Heart left ventricle (tissue), 16 donors: ENCODE data around the gene RPS6KB2. TPM values are rescaled to one million over a fixed set of nuclear protein-coding genes. Genes with fewer than 3 reads are reported as not detected.
A peak's percentile ranks its signal among the peaks of the same experiment; 100 is the strongest.

Source experiments
- ATAC-seq, 4 donors: fragments of 200-7000 bp; cut with Tn5 transposase; one replicate each; pipeline ENCODE4 v1.9.1; 2020 to 2022; ENCODE audit warnings: moderate library complexity in 4 of 4, mild to moderate bottlenecking in 3 of 4, moderate number of reproducible peaks in 1 of 4
- DNase-seq, 5 donors: peaks; one replicate each; pipeline ENCODE4 v3.0.0-alpha.2; 2020
- H3K27ac ChIP-seq, 12 donors: fragments of 200-600 bp; sonication (generic) in 4 of 12; one replicate each; pipeline versions ENCODE4 v1.5.0 to v1.8.0; 2016 to 2022; ENCODE audit warnings: mild to moderate bottlenecking in 2 of 12
- H3K27me3 ChIP-seq, 9 donors: fragments of 200-600 bp; sonication (generic) in 2 of 9; one replicate each; pipeline versions ENCODE4 v1.5.1 to v1.8.0; 2016 to 2022; ENCODE audit warnings: mild to moderate bottlenecking in 3 of 9
- H3K36me3 ChIP-seq, 9 donors: fragments of 200-600 bp; sonication (generic) in 2 of 9; one replicate each; pipeline versions ENCODE4 v1.5.0 to v1.8.0; 2018 to 2022; ENCODE audit warnings: mild to moderate bottlenecking in 2 of 9
- H3K4me1 ChIP-seq, 12 donors: fragments of 200-600 bp; sonication (generic) in 4 of 12; one replicate each; pipeline versions ENCODE4 v1.5.0 to v1.8.0; 2016 to 2022; ENCODE audit warnings: mild to moderate bottlenecking in 3 of 12
- H3K4me3 ChIP-seq, 12 donors: fragments of 200-600 bp; sonication (generic) in 4 of 12; one replicate each; pipeline versions ENCODE4 v1.5.0 to v1.8.0; 2017 to 2022; ENCODE audit warnings: mild to moderate bottlenecking in 9 of 12, moderate library complexity in 4 of 12
- H3K9me3 ChIP-seq, 12 donors: fragments of 200-600 bp; sonication (generic) in 4 of 12; one replicate each; pipeline versions ENCODE4 v1.5.0 to v1.8.0; 2016 to 2022; ENCODE audit warnings: mild to moderate bottlenecking in 1 of 12
- POLR2A ChIP-seq, 2 donors: fragments of 450-650 bp; IDR thresholded peaks; one replicate each; pipeline ENCODE4 v1.6.1; 2017; ENCODE audit warnings: antibody characterized with exemption in 2 of 2, mild to moderate bottlenecking in 2 of 2, moderate library complexity in 2 of 2
- WGBS, 4 donors: extraction: QIAGEN DNeasy Blood & Tissue Kit in 2 of 4; methylation state at CpG; one replicate each; pipeline versions ENCODE4 v1.1.5 to v1.1.7; 2013 to 2018; 5-methylcytosine and 5-hydroxymethylcytosine counted together
- intact Hi-C, 10 donors: fragments of 100-400 bp; cut with DNase I; formaldehyde crosslinking; loops; one replicate each; pipeline versions ENCODE4 v1.11.1 to v1.14.2; 2022
- polyA plus RNA-seq, 2 donors: library from polyadenylated mRNA; stranded (reverse); fragments of 200-250 nt; gene quantifications; one replicate each; pipeline ENCODE4 v1.2.3, GENCODE V29; 2013
- total RNA-seq, 9 donors: library from RNA; depleted of rRNA in 2 of 9; stranded (reverse); fragments of >200 nt in 2 of 9; fragmentation: NEBNext Ultra II Directional in 3 of 9; extraction: Animal tissue kit (Norgen Biotek cat#: 25700) in 3 of 9; gene quantifications; one replicate each; pipeline versions ENCODE4 v1.1.0 to v1.2.4, GENCODE V29; 2016 to 2023
- TF ChIP-seq, protein P1 (sequence below), 12 donors: fragments of 200-600 bp; sonication (generic) in 4 of 12; IDR thresholded peaks; one replicate each; pipeline versions ENCODE4 v1.5.0 to v1.8.0; 2018 to 2022; ENCODE audit warnings: antibody characterized with exemption in 12 of 12, mild to moderate bottlenecking in 5 of 12
- donor health status: ischemic (EF 13 %, LVEDD 7.1; RV severe dilation, severe dysfunction).
- donor health status: healthy with polysubstance abuse.
- donor health status: DM: no; HTN: yes; CAD: no.
- donor health status: DM: no; HTN: no; CAD: no.
- donor health status: ischemic (EF 25% LVEDD 6.9; RV normal size, moderate dysfunction).
- donor health status: ischemic (EF 25% LVEDD 5.7; RV mildly dilated, moderate dysfunction).
- donor health status: healthy.
- donor health status: DM: yes; HTN: yes; CAD: no.
- donor health status: ischemic (EF 35%, LVEDD 5.7; RV mildly dilated, moderate dysfunction).
- donor health status: nonischemic (EF 11% LVEDD 7.7; RV severe dilation, severe dysfunction).
- donor health status: DM: yes; HTN: yes; CAD: no.
- donor health status: PGD.
- donor health status: ischemic (EF 29% LVEDD 5.4; RV normal size, mild dysfunction).
- donor health status: nonischemic (EF 23%, LVEDD 6.1; RV moderate dilation, normal function).

The RPS6KB2 gene
- total and polyA plus RNA-seq, 11 donors, result 19.3 to 36.0 (median 26.0) TPM

DNA sequence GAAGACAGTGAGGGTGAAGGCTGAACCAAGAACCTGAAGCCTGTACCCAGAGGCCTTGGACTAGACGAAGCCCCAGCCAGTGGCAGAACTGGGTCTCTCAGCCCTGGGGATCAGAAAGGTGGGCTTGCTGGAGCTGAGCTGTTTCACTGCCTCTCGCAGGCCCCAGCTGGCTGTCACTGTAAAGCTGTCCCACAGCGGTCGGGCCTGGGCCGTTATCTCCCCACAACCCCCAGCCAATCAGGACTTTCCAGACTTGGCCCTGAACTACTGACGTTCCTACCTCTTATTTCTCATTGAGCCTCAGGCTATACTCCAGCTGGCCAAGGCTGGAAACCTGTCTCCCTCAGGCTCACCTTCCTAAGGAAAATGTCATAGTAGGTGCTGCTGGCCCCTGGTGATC, 30.8 kb upstream of the RPS6KB2 start:
- Histone ChIP-seq H3K9me3 (no peaks in the 10 kb centered on the region), H3K27me3 (no peaks in the 10 kb centered on the region)

DNA sequence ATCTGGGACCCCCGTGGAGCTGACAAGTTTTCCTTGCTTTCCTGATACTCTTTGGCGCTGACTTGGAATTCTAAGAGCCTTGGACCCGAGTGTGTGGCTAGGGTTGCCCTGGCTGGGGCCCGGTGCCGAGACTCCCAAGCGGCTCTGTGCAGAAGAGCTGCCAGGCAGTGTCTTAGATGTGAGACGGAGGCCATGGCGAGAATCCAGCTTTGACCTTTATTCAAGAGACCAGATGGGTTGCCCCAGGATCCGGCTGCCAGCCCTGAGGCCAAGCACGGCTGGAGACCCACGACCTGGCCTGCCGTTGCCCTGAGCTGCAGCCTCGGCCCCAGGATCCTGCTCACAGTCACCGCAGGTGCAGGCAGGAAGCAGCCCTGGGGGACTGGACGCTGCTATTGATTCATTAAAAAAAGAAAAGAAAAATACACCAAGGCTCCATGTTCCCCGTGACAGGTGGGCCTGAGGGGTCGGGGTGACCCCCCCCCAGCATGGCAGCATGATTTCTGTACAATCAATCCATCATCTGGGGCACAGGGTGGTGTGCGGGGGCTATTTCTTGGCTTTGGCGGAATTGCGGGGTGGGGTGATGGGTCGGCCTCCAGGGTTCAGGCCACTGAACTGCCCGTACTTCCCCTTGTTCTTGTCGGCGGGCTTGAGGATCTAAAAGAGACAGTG, 30.2 kb upstream of the RPS6KB2 start:
- WGBS, 4 donors, result 77 to 83% (median 81%) methylated on average over 22 to 24 of the region's 24 CpGs
- Histone ChIP-seq H3K27me3 (no peaks in the 10 kb centered on the region), H3K36me3 (peaks cover 0 to 55% (median 42%) of the 10 kb centered on the region in 9 donors), H3K27ac (no peak overlapping the region), H3K4me3 (no peak overlapping the region), H3K4me1 (peaks cover 0 to 56% (median 34%) of the 10 kb centered on the region in 12 donors), H3K9me3 (no peaks in the 10 kb centered on the region)
- intact Hi-C loops, result loop anchor here in 1 of 10 donors (5.0 kb wide), 1 partner anchor 109 kb away; the partner anchor contains the start of genes CDK2AP2 and PITPNM1
- DNase-seq (peak in 1 of 5 donors; percentile 40), ATAC-seq (no peak)
- no peak for TF ChIP-seq POLR2A (IDR thresholded peaks at IDR 0.05)
- TF ChIP-seq, protein P1, sequence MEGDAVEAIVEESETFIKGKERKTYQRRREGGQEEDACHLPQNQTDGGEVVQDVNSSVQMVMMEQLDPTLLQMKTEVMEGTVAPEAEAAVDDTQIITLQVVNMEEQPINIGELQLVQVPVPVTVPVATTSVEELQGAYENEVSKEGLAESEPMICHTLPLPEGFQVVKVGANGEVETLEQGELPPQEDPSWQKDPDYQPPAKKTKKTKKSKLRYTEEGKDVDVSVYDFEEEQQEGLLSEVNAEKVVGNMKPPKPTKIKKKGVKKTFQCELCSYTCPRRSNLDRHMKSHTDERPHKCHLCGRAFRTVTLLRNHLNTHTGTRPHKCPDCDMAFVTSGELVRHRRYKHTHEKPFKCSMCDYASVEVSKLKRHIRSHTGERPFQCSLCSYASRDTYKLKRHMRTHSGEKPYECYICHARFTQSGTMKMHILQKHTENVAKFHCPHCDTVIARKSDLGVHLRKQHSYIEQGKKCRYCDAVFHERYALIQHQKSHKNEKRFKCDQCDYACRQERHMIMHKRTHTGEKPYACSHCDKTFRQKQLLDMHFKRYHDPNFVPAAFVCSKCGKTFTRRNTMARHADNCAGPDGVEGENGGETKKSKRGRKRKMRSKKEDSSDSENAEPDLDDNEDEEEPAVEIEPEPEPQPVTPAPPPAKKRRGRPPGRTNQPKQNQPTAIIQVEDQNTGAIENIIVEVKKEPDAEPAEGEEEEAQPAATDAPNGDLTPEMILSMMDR (IDR thresholded peaks at IDR 0.05), result no peak

More for the DNA sequence above, 30.8 kb upstream of the RPS6KB2 start:
- H3K36me3 ChIP-seq, result peaks cover 0 to 55% (median 42%) of the 10 kb centered on the region in 9 donors
- WGBS, 4 donors, result 35 to 56% (median 48%) methylated on average over 6 of the region's 6 CpGs
- peak overlapping the region in 1 of 12 donors; percentile 14 for H3K27ac ChIP-seq
- H3K4me3 ChIP-seq, result no peak overlapping the region
- H3K4me1 ChIP-seq, result peaks cover 0 to 54% (median 35%) of the 10 kb centered on the region in 12 donors
- DNase-seq (no peak), ATAC-seq (no peak)
- no peak for TF ChIP-seq POLR2A (IDR thresholded peaks at IDR 0.05)
- TF ChIP-seq, protein P1 (IDR thresholded peaks at IDR 0.05), result no peak
- intact Hi-C loops, result loop anchor here in 1 of 10 donors (5.0 kb wide), 1 partner anchor 110 kb away; the partner anchor contains the start of genes CDK2AP2 and PITPNM1

DNA sequence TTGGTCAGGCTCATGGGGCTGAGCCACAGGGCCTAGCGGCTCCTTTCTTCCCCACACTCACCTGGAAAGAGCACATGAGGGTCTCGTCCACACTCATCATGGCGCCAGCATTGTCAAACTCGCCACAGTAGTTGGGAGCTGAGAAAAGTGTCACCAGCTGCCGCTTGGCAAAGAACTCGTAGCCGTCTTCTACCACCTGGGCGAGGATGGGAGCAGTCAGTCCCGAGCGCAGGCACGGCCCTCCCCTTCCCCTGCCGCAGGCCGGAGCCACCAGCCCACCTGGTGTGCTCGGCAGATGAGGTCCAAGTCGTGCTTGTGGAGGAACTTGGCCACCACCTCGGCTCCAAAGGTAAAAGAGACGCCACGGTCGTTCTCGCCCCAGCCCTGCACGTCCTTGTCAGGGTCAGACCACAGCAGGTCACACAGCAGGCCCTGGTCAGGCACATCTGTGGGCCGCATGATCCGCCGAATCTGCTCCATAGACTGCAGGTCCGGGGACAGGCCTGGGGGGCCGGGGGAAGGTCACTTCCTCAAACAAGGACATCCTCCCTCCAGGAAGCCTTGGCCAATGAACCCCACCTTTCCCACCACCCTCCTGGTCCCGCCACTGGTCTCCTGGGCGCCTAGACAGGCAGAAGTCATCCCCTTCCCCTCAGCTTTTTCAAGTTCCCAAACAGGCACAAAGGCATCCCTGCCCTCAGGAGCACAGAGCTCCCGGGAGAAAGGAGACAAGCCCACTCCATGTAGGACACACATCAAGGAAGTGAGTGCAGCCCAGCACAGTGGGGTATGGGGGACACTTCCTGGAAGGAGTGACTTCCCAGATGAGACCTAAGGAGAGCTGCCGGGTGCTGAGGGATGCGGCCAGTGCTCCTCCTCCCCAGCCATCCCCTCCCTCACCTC, 29.4 kb upstream of the RPS6KB2 start:
- intact Hi-C loops, result loop anchor here in 1 of 10 donors (5.0 kb wide), 1 partner anchor 108 kb away; the partner anchor contains the start of genes CDK2AP2 and PITPNM1
- peaks cover 0 to 64% (median 34%) of the 10 kb centered on the region in 12 donors for H3K4me1 ChIP-seq
- no peak for TF ChIP-seq POLR2A (IDR thresholded peaks at IDR 0.05)
- TF ChIP-seq, protein P1 (IDR thresholded peaks at IDR 0.05), result no peak
- H3K4me3 ChIP-seq, result no peak overlapping the region
- 84 to 87% (median 86%) methylated on average over 24 to 31 of the region's 31 CpGs for WGBS, 4 donors
- no peaks in the 10 kb centered on the region for H3K9me3 ChIP-seq
- no peak overlapping the region for H3K27ac ChIP-seq
- no peak for ATAC-seq
- H3K27me3 ChIP-seq, result no peaks in the 10 kb centered on the region
- peak in 1 of 5 donors; percentile 42 for DNase-seq
- peaks cover 0 to 55% (median 39%) of the 10 kb centered on the region in 9 donors for H3K36me3 ChIP-seq
